Suppressor macrophage treated with lipopolysaccharide for 4 hours (primary cell): ENCODE measurements around the gene SH3RF3.

Experiments
- DNase-seq: peaks from one replicate; pipeline ENCODE4 v3.0.0-alpha.2; 2020

Gene SH3RF3

GRCh38 chr2:109246176-109246575 is 117.2 kb downstream of the SH3RF3 start:
- DNase-seq: no peak

DNA sequence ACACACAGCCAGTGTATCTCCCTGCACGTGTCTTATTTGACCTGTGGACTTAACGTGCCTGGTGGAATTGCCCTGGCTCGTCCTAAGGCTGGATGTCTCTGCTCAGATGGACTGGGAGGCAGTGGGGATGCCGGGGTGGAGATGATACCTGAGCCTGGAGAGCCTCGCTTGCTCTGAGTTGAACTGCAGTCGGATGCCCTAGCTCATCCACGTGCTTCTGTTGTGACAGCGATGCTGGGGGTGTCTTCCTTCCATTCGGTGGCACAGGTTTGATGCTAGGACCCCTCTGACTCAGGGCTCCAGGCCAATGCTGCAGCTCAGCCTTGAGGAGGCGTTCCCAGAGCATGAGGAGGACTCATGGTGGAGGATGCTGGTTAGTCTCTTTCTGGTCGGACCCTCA is 117.6 kb downstream of the SH3RF3 start:
- DNase-seq: no peak

GRCh38 chr2:109247340-109247739 is 118.3 kb downstream of the SH3RF3 start:
- DNase-seq: no peak

DNA sequence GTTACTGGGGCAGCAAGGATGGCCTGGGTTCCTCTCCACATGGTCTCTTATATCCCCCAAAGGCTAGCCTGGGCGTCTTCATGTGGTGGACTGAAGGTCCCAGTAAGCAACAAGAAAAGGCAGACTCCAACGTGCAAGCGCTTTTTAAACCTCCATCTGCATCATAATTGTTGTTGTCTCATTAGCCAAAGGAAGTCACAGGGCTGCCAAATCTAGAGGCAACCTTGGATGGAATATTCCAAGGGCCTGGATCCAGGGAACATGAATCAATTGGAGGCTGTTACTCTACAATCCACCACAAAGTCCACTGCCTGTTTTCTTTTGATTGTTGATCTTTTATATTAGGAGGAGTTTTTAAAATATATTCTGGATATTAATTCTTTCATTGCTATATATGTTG is 118.8 kb downstream of the SH3RF3 start:
- DNase-seq: no peak

- no peak for DNase-seq
Measured at GRCh38 chr2:109248590-109248989, 119.6 kb downstream of the SH3RF3 start.

DNA sequence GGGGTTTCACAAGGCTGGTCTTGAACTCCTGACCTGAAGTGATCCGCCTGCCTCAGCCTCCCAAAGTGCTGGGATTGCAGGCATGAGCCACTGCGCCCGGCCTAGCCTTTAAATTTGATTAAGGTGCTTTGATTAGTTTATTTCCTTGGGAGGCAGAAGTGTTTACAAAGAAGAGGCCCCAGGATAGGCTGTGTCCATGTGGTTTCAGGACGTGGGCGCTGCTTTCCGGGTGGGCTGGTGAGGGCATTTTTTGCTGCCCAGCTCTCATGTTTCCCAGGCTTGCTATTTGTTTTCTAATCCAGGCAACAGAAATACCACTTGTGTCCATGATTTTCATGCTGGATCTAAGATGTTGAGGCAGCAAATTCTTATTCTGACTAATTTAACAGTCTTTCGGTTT is 124.2 kb downstream of the SH3RF3 start:
- DNase-seq: no peak

DNA sequence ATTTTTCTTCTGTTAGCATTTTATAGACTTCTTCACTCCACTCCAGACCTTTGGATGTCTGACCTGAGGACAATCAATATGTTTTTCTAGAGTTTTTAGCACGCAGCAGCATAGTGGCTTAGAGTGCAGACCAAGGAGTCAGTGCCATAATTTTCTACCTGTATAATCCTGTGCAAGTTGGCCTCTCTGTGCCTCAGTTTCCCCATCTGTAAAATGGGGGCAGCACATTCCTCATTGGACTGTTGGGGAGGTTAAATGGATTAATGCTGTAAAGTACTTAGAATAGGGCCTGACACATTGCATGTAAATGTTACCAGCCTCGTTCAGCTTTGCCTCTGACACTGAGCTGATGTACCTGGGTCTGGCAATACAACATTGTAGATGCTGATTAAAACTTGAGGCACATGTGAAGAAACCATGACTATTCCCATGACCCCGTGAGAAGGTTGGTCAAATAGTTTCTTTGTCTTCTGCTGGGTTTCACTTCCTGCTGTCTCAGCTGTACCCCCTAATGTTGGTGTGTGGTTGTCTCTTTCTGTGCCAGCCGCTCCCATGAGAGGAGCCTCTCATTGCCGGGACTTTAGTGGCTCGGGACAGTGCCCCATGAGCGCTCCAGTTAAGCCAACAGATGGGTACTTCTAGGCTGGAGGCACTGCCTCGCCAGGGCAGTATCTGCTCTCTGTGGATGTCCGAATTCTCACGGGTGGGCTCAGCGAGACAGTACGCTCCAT is 125.3 kb downstream of the SH3RF3 start:
- DNase-seq: peak; percentile 57

DNA sequence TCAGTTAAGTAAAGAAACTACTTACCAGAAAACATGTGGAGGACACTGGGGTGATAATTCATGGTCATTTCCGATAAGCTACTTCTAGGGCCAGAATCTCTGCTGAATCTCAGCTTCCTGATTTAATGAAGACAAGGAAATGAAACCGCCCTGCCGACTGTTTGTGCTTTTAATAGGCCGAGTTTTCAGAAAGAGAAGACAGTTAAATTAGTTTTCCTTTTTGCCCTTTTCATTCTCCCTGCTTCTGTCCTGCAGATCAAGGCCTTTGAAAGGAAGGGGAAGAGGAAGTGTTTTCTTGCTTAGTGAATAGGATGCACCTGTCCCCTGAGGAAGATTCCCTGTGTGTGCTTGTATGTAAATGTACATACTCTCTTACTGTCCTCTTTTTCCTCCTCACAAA is 126.6 kb downstream of the SH3RF3 start:
- peak; percentile 82 for DNase-seq

DNA sequence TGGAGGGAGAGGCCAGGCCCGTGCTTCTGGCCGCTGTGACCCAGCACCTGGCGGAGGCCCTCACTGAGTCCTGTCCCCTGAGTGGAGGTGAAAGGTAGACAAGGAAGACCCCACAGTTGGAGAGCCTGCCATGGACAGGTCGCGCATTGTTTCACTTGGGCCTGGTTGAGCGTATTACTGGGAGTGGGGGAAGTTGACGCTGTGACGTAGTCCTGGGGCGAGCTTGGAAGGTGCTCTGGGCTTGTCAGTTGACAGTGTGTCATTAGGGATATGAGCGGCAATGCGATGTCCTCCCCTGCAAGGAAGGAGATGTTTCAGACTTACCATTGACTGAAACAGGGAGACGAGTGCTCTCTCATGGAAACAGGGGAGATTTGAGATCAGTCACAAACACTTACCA is 127.1 kb downstream of the SH3RF3 start:
- DNase-seq: no peak

DNA sequence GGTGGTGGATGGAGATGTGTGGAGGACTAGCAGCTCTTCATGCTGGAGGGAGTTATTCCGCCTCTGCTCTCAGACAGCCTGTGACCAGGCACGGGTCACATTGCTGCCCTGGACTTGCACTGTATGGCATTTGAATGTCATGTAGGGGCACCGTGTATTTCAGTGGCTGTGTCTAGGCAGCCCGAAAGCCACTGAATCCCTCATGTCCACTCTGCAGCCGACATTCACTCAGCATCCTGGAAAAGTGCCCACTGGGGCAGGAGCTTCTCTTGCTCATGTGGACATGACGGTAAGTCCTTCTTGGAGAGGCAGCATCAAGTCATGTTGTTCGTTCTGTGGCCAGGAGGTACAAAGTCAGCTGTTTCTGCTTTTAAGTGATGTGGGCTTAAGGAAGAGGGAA is 127.9 kb downstream of the SH3RF3 start:
- no peak for DNase-seq

GRCh38 chr2:109257653-109258052 is 128.6 kb downstream of the SH3RF3 start:
- DNase-seq: no peak

DNA sequence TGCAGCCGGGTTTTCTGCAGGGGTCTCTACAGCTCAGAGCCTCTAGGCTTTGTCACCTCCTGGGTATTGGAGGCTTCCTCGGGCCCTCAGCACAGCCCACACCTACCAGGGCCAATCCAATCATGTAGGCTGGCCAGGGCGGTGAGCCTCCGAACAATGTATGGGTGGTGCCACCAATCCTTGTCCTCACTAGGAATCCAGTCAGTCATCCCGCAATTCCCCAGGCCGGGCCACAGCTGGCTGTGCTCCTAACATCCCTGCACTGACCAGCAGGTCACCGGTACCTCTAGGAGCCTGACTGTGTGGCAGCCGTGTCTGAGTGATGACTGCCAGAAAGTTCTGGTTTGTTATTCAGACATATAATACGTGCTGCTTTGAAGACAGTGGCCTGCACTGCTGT is 129.4 kb downstream of the SH3RF3 start:
- no peak for DNase-seq

- no peak for DNase-seq
Measured at GRCh38 chr2:109258905-109259540, 130.0 kb downstream of the SH3RF3 start.

GRCh38 chr2:109259671-109260070 is 130.7 kb downstream of the SH3RF3 start:
- DNase-seq: no peak

GRCh38 chr2:109260116-109260855 is 131.3 kb downstream of the SH3RF3 start:
- DNase-seq: no peak

DNA sequence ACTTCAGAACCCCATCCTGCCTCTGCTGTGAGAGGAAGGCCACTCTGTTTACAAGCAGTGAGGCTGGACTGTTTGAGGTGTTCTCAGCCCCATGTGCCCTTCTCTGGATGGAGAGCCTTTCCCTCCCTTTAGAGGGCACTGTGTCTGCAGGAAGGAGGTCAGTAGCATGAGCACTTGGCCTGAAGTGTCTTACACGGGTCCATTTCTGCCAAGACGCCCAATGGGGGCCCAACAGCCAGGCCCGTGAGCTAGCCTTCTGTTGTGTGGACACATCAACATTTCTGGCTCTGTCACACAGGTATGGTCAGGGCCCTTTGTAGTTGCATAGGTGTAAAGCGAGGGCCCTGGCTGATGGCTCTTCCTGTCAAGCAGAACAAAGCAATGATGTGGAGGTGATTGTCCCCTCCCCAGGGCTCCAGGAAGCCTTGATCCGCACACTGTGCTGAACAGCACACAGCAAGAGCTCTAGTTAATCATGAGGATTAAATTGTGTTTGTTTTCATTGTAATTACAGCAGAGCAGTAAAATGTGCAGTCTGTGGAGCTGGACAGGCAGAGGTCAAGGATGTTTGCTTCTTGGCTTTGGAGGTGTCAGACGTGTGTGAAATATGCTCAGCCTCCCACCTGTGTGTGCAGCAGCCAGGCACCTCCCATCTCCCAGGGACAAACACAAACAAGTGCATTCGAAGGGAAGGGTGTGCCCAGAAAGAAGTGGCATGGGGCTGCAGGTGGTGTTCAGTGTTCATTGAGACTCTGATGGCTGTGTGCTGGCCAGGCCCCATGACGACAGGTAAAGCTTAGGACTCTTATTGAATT is 132.1 kb downstream of the SH3RF3 start:
- no peak for DNase-seq

- no peak for DNase-seq
Measured at GRCh38 chr2:109261906-109262631, 133.1 kb downstream of the SH3RF3 start.

DNA sequence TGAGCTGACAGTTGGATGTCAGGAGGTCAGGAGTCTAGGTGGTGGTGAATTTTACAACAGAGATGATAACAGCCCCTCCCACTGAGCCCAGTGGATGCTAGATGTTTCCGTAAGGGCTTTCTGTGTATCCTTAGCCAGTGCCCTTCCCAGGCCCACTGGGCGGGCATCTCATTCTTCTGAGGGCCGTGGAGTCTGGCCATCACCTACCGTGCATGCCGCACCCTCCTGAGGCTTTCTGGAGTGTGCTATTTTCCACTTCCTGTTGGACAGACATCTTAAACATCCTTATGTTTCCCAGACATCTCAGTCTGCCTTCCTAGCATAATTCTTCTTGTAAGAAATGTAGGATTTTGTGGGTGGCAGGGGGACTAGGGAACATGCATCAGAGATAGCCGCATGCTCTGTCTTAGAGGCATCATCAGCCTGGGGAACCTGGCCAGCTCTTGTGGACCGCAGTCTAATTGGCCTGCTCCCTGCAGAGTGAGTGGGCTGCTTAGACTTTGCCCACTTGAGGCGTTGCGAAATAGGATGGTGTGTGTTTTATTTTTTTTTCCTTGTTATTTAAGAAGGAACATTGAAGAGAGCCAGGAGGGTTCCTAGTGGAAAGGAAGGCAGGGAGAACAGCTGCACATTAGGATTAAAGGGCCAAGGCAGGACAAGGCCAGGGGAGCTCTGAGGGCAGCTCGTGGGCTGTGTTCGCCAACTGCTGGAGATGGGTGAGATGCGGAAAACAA is 135.8 kb downstream of the SH3RF3 start:
- no peak for DNase-seq

DNA sequence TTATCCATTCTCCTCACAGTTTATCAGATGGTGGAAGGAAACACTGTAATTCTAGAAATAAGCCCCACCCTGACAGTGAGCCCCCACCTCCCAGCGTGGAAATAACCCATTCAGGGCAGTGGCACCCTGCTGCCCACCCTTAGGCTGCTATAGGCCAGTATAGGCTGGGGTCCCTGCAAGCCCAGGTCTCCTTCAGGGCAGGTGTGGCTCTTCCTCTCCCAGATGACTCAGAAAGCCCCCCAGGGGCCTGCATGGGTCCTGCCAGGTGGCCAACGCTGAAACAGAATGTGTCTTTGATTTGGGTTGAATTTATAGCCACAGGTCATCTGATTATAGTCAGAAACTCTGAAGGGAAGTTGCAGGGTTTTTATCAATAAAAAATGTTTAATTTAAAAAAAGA is 136.4 kb downstream of the SH3RF3 start:
- DNase-seq: no peak

GRCh38 chr2:109265953-109266352 is 136.9 kb downstream of the SH3RF3 start:
- no peak for DNase-seq

- DNase-seq: no peak
Measured at GRCh38 chr2:109266496-109266895, 137.5 kb downstream of the SH3RF3 start.
